CD14-positive monocyte (primary cell): ENCODE results near the gene INO80. TPM values are rescaled to one million over a fixed set of nuclear protein-coding genes. Genes with fewer than 3 reads are reported as not detected.

Experiments used
- DNase-seq, 3 donors: peaks; one replicate each; pipeline ENCODE4 v3.0.0-alpha.2; 2011 to 2022
- H2AFZ ChIP-seq: 2 replicates; pipeline ENCODE4 v1.6.0; 2012; ENCODE audit warnings: mild to moderate bottlenecking, low read depth, low read length, inconsistent platforms; ENCODE audit not compliant: insufficient read depth, poor library complexity, severe bottlenecking
- H3K27ac ChIP-seq, 2 donors: 1 replicate in 1 of 2; 2 replicates in 1 of 2; pipeline ENCODE4 v1.5.1; 2012 to 2013; ENCODE audit warnings: low read length in 2 of 2, control low read depth in 1 of 2, inconsistent platforms in 1 of 2, low read depth in 1 of 2, mild to moderate bottlenecking in 1 of 2
- H3K27me3 ChIP-seq, 2 donors: one replicate each; pipeline versions ENCODE4 v1.6.0 to v1.6.1; 2011 to 2013; ENCODE audit warnings: low read length in 2 of 2; ENCODE audit not compliant: control insufficient read depth in 2 of 2, insufficient read depth in 2 of 2
- H3K36me3 ChIP-seq, 2 donors: replicated peaks in 1 of 2; 1 replicate in 1 of 2; 2 replicates in 1 of 2; pipeline versions ENCODE4 v1.5.1 to v1.6.1; 2012 to 2013; ENCODE audit warnings: low read length in 2 of 2, control low read depth in 1 of 2, inconsistent platforms in 1 of 2, mild to moderate bottlenecking in 1 of 2; ENCODE audit not compliant: insufficient read depth in 2 of 2, control insufficient read depth in 1 of 2
- H3K4me1 ChIP-seq, 2 donors: 1 replicate in 1 of 2; 2 replicates in 1 of 2; pipeline versions ENCODE4 v1.5.1 to v1.6.1; 2012 to 2013; ENCODE audit warnings: low read length in 2 of 2, control low read depth in 1 of 2, inconsistent platforms in 1 of 2, mild to moderate bottlenecking in 1 of 2, moderate library complexity in 1 of 2; ENCODE audit not compliant: insufficient read depth in 2 of 2, control insufficient read depth in 1 of 2
- H3K4me2 ChIP-seq: replicated peaks from 2 replicates; pipeline ENCODE3; 2012; ENCODE audit warnings: low read length, moderate library complexity, mild to moderate bottlenecking; ENCODE audit not compliant: poor library complexity, severe bottlenecking; ENCODE audit errors: extremely low read depth
- H3K4me3 ChIP-seq, 3 experiments: fragments of 200-600 bp in 1 of 3; sonication (generic) in 1 of 3; replicated peaks in 1 of 3; 1 replicate in 2 of 3; 2 replicates in 1 of 3; pipeline ENCODE4 v1.5.1; 2011 to 2013; ENCODE audit warnings: low read length in 3 of 3, mild to moderate bottlenecking in 3 of 3, control low read depth in 2 of 3, low read depth in 2 of 3, inconsistent platforms in 1 of 3, moderate library complexity in 1 of 3
- H3K79me2 ChIP-seq: 2 replicates; pipeline ENCODE4 v1.6.0; 2012; ENCODE audit warnings: mild to moderate bottlenecking, control low read depth, inconsistent platforms, low read length, moderate library complexity; ENCODE audit not compliant: insufficient read depth
- H3K9ac ChIP-seq: 2 replicates; pipeline ENCODE4 v1.6.0; 2017; ENCODE audit warnings: low read length, mild to moderate bottlenecking; ENCODE audit not compliant: insufficient read depth, poor library complexity, severe bottlenecking
- H3K9me3 ChIP-seq, 2 donors: replicated peaks in 1 of 2; 1 replicate in 1 of 2; 2 replicates in 1 of 2; pipeline versions ENCODE4 v1.5.1 to v1.6.1; 2012 to 2013; ENCODE audit warnings: low read length in 2 of 2, control low read depth in 1 of 2; ENCODE audit not compliant: control insufficient read depth in 1 of 2, insufficient read depth in 1 of 2
- H4K20me1 ChIP-seq: 2 replicates; pipeline ENCODE4 v1.6.0; 2012; ENCODE audit warnings: mild to moderate bottlenecking, low read length, control low read depth, moderate library complexity; ENCODE audit not compliant: insufficient read depth
- H3K27ac Mint-ChIP-seq, 7 donors: one replicate each; pipeline ENCODE4 v1.8.0; 2020; ENCODE audit warnings: mild to moderate bottlenecking in 7 of 7, mixed read lengths in 7 of 7, moderate library complexity in 6 of 7, inconsistent platforms in 2 of 7
- H3K27me3 Mint-ChIP-seq, 3 donors: one replicate each; pipeline ENCODE4 v1.8.0; 2021 to 2022; ENCODE audit warnings: low read depth in 3 of 3, mild to moderate bottlenecking in 3 of 3, mixed read lengths in 3 of 3, moderate library complexity in 3 of 3, inconsistent platforms in 1 of 3
- H3K36me3 Mint-ChIP-seq, 2 donors: one replicate each; pipeline ENCODE4 v1.8.0; 2020; ENCODE audit warnings: mixed read lengths in 2 of 2, inconsistent platforms in 1 of 2, mild to moderate bottlenecking in 1 of 2
- H3K4me1 Mint-ChIP-seq: one replicate; pipeline ENCODE4 v1.8.0; 2020; ENCODE audit warnings: mild to moderate bottlenecking, mixed read lengths
- H3K4me3 Mint-ChIP-seq, 2 donors: one replicate each; pipeline ENCODE4 v1.8.0; 2020; ENCODE audit warnings: mild to moderate bottlenecking in 2 of 2, mixed read lengths in 2 of 2, moderate library complexity in 1 of 2
- H3K9me3 Mint-ChIP-seq, 7 donors: one replicate each; pipeline ENCODE4 v1.8.0; 2020 to 2022; ENCODE audit warnings: mixed read lengths in 7 of 7, mild to moderate bottlenecking in 6 of 7, moderate library complexity in 6 of 7, inconsistent platforms in 2 of 7
- WGBS: methylation state at CpG from one replicate; pipeline ENCODE4 v1.1.5; 2013; ENCODE audit warnings: missing lambda C conversion rate; ENCODE audit not compliant: insufficient coverage; 5-methylcytosine and 5-hydroxymethylcytosine counted together
- intact Hi-C, 2 donors: fragments of 100-400 bp; cut with micrococcal nuclease; formaldehyde crosslinking; loops; one replicate each; pipeline versions ENCODE4 v1.15.0 to v1.15.1; 2023
- polyA plus RNA-seq, 3 donors: library from polyadenylated mRNA; depleted of rRNA in 1 of 3; unstranded in 2 of 3; stranded (reverse) in 1 of 3; fragments of 300-500 nt in 2 of 3; fragments of >200 nt in 1 of 3; fragmentation: Illumina TruSeq in 2 of 3; gene quantifications; 1 replicate in 2 of 3; 2 replicates in 1 of 3; pipeline ENCODE4 v1.2.3, GENCODE V29; 2012 to 2021
- TF ChIP-seq, protein P1 (sequence below): fragments of 200-600 bp; IDR thresholded peaks from one replicate; pipeline ENCODE4 v1.8.0; 2022; ENCODE audit warnings: antibody characterized with exemption, mild to moderate bottlenecking

The INO80 gene
- polyA plus RNA-seq, 3 donors, result 2.3 to 13.1 (median 2.4) TPM

DNA sequence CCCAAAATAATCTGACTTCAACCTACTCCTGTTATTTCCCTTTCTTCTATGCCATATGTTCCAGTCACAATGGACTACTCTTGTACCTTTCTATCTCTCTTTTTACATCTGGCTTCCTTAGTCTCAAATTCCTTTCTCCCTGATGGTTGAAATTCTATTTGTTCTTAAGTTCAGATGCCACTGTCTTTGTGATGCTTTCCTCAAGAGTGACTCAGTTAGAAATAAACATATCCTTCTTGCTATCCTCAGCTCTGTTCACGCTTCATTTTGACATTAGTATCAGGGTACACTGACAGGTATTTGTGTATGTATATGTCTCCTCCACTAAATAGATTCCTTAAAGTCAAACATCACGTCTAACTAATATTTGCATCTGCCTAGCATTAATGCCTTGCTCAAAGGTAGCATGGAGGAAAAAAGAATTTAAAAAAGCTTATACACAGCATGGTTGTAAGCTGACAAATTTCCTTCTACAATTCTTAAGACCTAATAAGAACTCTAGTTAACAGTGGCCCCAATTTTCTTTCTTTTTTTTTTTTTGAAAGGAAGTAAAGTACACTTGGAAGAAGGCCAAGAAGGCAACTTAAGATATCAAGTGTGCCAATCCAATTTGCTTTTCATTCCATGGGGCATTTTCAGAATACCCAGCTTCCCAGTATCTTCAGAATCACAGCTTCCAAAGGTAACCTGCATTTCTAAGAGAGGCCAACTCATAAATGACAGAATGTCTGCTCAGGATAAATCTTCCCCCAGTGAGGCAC lies 104.8 kb downstream of the INO80 start:
- H3K4me3 ChIP-seq, result no peak overlapping the region
- Mint-ChIP-seq H3K9me3 (no peaks in the 10 kb centered on the region), H3K27me3 (peaks cover 0 to 1% (median 0%) of the 10 kb centered on the region in 3 donors), H3K4me3 (no peak overlapping the region), H3K4me1 (peaks cover 36% of the 10 kb centered on the region), H3K36me3 (peaks cover 39 to 61% of the 10 kb centered on the region in 2 donors), H3K27ac (peak overlapping the region in 2 of 7 donors; percentile 54 to 68)
- H3K36me3 ChIP-seq, result peaks cover 15 to 62% of the 10 kb centered on the region in 2 donors
- no CpG with 5 or more reads among the region's 2 CpGs for WGBS
- no peak for DNase-seq
- H3K9me3 ChIP-seq, result no peaks in the 10 kb centered on the region
- TF ChIP-seq, protein P1, sequence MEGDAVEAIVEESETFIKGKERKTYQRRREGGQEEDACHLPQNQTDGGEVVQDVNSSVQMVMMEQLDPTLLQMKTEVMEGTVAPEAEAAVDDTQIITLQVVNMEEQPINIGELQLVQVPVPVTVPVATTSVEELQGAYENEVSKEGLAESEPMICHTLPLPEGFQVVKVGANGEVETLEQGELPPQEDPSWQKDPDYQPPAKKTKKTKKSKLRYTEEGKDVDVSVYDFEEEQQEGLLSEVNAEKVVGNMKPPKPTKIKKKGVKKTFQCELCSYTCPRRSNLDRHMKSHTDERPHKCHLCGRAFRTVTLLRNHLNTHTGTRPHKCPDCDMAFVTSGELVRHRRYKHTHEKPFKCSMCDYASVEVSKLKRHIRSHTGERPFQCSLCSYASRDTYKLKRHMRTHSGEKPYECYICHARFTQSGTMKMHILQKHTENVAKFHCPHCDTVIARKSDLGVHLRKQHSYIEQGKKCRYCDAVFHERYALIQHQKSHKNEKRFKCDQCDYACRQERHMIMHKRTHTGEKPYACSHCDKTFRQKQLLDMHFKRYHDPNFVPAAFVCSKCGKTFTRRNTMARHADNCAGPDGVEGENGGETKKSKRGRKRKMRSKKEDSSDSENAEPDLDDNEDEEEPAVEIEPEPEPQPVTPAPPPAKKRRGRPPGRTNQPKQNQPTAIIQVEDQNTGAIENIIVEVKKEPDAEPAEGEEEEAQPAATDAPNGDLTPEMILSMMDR, result no peak
- H3K4me1 ChIP-seq, result peaks cover 34 to 42% of the 10 kb centered on the region in 2 donors
- intact Hi-C loops, result no loop called here
- H2AFZ ChIP-seq, result no peak overlapping the region
- H3K9ac ChIP-seq, result no peak overlapping the region
- H3K4me2 ChIP-seq, result no peak overlapping the region
- H3K27me3 ChIP-seq, result no peaks in the 10 kb centered on the region
- H3K79me2 ChIP-seq, result peaks cover 12% of the 10 kb centered on the region
- H4K20me1 ChIP-seq, result peaks cover 2% of the 10 kb centered on the region
- peak overlapping the region in 1 of 2 donors; percentile 55 for H3K27ac ChIP-seq

DNA sequence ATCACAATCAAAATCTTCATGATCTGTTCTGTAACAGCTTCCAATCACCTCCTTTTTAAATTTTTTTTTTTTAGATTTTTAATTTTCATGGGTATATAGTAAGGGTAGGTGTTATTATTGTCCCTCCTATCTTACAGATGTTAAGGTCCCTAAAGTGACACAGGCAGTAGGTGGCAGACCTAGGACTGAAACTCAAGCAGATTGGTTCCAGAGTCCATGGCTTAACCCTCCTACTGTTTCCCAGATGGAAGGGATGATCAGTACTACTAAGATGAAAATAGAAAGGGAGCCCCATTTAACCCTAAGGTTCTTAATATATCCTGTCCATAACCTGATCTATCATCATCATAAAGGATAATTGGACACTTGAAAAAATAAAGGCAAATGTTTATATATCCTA lies 105.7 kb downstream of the INO80 start:
- Histone ChIP-seq H3K27ac (no peak overlapping the region), H3K4me3 (no peak overlapping the region), H3K9me3 (no peaks in the 10 kb centered on the region), H3K4me2 (no peak overlapping the region), H3K9ac (no peak overlapping the region), H2AFZ (no peak overlapping the region), H3K79me2 (peaks cover 8% of the 10 kb centered on the region), H3K27me3 (no peaks in the 10 kb centered on the region), H3K4me1 (peaks cover 33 to 39% of the 10 kb centered on the region in 2 donors), H3K36me3 (peaks cover 19 to 62% of the 10 kb centered on the region in 2 donors), H4K20me1 (peaks cover 2% of the 10 kb centered on the region)
- H3K9me3 Mint-ChIP-seq, result no peaks in the 10 kb centered on the region
- H3K27me3 Mint-ChIP-seq, result peaks cover 0 to 1% (median 0%) of the 10 kb centered on the region in 3 donors
- H3K27ac Mint-ChIP-seq, result no peak overlapping the region
- no peak for DNase-seq
- H3K36me3 Mint-ChIP-seq, result peaks cover 41 to 60% of the 10 kb centered on the region in 2 donors
- H3K4me1 Mint-ChIP-seq, result peaks cover 33% of the 10 kb centered on the region
- no peak overlapping the region for H3K4me3 Mint-ChIP-seq
- TF ChIP-seq, protein P1, result no peak
- intact Hi-C loops, result no loop called here
